NK-92 (cell line): ENCODE results near the gene DMRT3.

ENCODE experiments used
- DNase-seq: peaks from one replicate; lab custom pipeline; 2025; ENCODE audit not compliant: unreplicated experiment; lab: John Stamatoyannopoulos, UW

Gene DMRT3

DNA sequence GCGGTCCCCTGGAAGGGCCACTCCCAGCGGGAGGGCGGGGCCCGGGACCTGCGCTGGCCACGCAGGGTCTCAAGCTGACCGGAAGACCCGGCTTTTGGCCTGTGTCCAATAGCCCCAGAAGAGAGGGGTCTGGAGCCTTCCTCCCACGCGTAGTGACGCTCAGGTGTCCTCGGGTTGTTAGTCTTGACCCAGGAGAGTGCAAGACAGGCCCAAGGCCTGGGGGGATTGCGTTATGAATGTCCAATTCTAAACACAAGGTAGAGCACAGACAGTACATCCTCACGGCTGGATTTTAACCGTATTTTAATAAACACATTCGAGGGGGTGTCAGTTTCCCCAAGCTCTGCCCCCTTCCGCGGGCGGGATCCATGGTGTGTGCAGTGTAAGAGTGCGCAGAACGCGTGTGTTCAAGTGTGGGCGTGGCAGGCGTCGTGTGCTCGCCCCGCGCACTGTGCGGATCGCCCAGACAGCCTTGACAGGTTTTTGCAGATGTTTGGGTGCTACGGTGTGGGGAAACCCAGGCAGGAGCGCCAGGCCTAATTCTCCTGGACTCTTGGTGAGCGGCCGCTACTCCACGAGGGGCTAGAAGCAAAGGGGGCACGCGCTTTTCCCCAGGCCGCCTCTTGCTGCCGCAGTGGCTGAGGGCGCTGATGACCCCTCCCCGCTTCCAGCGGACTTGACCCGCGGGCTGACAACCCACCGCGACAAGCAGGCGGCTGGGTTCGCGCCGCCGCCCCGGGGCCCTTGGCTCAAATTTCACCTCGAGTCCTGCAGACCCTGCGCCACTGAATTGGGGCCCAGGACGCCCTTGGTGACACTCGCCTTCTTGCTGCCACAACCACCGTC is 6.1 kb upstream of the DMRT3 start:
- DNase-seq: no peak

DNA sequence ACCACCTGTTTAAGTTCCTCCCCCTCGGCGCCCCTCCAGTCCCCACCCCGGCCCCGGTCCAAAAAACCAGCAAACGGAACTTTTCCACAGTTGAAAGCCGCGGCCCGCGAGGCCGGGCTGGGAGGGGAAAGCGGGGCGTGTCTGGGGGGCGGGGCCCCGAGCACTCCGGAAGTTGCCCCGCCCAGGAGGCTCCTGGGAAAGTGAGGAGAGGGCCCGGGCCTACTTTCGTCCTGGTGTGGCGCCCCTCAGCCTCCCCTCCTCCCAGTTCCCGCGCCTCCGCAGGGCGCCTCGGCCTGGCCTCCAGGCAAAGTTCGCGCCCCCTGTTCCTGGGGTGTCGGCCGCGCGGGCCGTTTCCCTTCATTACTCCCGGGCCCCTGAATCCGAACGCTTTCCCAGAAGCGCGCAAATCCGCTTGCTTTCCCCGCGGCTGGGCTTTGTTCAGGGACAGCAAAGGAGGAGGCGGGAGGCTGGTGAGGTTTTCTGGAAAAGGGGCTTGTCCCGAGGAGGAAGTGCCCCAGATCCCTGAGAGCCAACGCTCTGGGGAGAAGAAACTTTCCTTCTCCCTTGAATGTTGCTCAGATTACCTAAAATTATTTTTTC is 4.5 kb upstream of the DMRT3 start:
- DNase-seq: no peak

DNA sequence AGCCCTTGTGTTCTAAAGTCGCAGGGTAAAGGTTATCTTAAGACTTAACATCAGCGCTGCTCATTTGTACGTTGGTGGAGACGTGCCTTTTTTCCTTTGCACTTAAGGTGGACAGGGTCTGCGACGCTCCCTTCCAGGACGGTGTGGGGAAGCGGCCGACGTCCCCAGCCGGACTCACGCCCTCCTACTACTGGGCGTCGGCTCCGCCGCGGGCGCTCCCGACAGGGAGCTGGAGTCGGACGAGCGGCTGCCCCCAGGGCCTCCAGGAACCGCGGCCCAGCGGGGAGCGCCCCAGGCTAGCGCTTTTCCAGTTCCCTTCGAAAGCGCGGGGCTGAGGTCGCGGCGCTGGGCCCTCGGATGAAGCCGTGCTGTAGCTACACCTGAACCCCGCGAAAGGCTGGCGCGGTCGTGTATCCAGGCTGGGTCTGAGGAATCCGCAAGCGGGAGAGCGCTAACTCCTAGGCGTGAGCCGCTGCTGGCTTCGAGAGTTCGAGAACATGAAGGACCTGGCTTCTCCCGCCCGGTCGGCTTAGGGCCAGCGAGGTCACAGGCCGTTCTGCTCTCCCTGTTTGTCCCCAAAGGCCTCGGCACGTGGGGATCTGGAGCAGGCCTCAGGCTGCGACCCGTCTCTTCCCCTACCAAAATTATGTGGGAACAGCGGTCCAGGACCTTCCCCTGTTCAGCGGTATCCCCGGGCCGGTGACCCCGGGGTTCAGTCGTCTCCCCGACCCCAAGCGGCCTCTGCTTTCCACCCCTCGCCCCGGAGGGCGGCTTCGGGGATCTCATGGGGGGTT is 3.8 kb upstream of the DMRT3 start:
- no peak for DNase-seq

DNA sequence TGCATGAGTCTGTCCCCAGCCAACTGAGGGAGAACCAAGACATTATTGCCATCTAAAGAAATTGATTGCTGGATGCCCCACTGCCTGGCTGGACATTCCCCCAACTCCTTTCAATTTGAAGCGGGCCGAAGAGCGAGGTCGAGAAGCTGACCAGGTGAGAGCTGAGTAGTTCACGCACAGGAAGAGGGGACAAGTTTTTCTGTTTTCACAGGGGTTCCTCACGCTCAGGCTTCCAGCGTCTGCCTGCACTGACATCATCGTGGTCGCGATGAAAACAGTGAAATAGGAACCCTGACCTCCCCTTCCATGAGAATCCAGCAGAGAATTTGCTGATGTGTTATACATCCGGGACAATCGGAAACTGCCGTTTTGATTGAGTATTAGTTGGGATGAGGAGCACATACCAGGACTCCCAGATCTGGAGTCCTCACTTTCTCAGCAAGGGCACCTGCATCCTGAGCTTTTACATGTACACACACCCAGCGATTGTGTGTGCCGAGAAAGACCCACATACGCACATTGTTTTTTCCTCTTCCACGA is 3.1 kb upstream of the DMRT3 start:
- DNase-seq: no peak

DNA sequence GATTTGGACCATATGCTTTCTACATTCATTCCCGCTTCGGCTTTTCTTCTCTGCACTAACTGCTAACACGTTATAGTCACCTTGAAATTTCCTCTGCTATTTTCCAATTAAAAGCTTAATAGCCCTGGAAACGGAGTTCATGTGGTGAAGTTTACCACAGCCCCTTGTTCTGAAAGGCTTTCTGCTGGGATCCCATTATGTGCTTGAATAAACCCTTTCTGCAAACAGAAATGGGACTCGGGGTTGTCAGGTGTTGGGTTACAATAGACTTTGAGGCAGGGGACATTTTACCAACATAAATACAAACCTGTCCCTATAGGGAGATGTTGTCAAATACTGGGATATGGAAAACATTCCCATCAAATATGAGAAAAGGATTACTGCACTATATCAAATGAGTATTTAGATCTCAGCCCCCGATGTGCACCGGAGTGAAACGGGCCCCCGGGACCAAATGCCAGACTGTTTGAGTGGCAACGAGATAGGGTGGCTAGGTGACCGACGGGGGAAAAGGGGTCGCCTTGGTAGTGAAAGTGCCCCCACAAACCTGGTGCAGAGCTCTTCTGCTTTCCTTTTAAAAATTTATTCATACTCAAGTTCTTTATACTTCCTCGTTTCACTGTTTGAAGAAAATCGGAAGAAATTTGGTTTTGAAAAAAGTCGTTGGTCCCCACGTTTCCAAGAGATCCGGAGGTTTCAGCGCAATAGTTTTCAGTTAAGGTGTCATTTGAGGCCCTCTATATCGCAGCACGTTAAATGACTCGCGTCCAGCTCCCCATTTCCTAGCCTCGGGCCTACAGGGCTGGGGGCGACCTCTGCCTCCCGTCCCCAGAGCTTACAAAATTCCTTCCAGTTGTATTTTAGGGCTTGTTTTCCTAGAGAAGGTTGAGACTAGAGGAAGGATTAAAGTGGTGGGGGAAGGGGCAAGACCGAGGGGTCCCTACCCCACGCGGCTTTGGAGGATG is 2.1 kb upstream of the DMRT3 start:
- no peak for DNase-seq

DNA sequence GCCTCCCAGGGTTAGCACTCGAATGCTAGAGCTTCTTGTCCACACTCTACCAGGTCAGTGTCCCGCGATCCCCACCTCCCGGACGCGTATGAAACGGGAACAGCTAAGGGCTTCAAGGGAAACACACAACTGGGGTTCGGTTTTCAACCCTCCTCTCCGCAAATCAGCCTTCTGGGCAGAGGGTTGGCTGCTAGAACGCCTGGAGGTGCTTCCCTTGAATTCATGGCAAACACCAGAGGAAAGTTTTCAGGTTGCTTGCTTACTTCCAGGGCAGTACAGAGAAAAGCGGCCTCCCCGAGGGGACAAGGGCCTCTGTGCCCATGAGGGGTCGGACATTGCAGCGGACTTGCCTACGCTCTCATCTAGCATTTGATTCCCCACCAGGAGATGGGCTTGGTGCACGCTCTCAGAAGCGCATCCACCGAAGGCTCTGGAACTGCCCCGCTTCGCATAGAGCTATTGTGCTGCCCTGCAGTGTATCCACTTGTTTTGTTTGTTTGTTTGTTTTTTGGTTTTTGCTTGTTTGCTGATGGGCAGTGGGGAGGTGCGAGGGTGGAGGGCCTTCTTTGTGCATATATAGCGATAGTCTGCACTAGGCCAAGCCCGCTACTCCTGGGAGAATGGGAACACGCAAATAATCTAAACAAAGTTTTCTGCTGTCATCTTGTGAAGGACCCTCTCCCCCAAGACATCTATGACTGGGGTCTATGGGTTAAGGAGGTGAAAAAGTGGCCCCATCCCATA is 1.3 kb upstream of the DMRT3 start:
- no peak for DNase-seq

DNA sequence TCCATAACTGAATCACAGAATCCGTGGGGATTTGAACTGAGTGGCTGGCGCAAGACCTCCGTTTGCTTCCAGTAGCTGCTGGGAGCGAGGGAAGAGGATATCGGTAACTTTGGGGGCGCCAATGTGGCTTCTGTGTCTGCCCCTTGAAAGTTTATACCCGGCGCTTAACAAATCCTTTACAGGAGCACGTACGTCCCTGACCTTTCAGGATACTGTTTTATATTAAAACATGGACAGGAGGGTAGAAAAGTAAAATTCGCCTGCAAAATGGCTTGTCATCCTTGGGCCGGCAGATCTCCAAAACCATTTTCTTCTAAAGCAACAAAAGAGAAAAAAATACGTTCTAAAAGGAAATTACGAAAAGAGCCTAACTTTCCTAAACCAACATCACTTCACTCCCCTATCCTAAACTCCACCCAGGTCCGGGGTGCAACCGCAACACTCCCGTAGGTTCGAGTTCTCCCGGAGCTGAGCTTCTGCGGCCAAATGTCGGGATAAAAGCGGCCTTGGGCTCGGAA is 656 bp upstream of the DMRT3 start:
- DNase-seq: no peak

DNA sequence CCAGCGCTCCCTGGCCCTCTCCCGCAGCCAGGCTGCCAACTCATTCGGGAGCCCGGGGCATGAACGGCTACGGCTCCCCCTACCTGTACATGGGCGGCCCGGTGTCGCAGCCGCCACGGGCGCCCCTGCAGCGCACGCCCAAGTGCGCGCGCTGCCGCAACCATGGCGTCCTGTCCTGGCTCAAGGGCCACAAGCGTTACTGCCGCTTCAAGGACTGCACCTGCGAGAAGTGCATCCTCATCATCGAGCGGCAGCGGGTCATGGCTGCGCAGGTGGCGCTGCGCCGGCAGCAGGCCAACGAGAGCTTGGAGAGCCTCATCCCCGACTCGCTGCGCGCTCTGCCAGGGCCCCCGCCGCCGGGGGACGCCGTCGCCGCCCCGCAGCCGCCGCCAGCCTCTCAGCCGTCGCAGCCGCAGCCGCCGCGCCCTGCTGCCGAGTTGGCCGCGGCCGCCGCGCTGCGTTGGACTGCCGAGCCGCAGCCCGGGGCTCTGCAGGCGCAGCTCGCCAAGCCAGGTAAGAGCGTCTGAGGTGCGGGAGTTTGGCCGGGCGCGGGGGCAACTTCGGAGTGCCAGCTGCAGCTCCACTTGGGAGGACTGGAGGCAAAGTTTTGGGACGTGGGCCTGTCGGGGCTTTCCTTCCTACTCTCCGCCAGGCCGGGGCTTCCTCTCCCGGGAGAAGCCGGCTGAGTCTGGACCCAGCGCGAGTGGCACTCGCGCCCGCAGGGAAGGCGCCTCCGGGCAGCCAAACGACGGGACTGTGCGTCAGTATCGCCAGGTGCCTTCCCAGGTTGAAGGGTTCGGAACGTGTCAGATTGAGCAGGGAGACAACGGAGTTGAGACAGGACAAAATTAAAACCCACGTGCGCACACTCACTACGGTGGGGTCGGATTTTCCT is 735 bp downstream of the DMRT3 start:
- no peak for DNase-seq

DNA sequence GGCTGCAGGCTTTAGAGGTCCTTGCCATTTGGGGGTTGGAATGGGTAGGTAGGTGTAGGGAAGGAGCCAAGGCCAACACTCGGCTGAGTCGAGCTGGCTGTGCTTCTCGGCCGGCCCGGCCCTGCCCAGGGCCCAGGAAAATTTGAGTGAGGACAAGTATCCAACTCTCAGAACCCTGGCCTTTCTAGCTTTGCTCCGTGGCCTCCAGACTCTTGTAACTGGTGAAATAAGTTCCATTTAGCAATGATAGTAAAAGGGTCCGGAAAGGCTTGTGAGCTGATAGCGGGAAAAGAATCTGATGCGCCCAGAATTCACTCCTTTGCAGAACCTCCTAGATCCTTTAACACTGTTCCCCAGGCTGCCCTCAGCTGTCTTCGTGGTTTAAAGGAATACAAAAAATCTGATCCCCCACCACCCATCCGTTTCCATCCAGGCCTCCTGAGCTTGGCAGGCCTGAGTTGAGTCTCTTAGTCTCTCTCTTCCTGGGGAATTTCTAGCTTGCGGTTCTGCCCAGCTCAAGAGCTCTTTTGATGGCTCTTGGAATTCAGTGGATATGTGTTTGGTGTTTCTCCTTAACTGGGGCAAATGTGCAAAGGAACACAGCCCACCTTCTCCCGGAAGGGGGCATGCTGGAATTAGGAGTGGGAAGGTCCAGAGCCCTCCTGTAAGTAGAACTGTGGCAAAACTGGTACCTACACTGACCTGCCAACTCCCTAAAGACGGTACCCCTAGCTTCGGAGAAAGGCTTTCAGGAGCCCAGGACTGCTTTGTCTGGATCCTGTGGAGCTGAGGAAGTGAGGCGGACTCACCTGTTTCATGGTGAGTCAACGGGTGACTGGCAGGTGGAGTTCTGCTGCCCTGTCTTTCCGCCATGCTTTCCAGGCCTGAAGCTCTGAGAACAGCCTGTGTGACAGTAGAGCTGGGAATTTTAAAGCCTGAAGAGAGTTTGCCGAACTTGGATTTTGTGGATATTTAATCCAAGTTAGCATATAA is 1.7 kb downstream of the DMRT3 start:
- no peak for DNase-seq

DNA sequence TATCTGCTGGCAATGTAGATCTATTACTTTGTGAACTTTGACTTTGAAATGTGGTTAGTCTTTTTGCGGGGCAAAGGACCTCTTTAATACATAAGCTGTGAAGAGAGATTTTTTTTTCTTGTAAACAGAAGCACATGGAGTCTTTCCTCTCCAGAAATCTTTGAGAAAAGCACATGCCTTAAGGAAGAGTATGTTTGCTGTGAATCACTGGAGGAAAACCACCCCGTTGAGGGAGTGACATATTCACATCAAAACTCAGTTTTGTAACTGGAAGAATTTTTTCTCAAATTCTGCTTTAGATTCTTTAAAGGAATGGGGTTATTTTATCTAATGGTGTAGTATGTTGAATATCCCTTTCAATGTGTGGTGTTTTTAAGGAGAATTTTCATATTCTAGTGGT is 3.5 kb downstream of the DMRT3 start:
- DNase-seq: no peak

DNA sequence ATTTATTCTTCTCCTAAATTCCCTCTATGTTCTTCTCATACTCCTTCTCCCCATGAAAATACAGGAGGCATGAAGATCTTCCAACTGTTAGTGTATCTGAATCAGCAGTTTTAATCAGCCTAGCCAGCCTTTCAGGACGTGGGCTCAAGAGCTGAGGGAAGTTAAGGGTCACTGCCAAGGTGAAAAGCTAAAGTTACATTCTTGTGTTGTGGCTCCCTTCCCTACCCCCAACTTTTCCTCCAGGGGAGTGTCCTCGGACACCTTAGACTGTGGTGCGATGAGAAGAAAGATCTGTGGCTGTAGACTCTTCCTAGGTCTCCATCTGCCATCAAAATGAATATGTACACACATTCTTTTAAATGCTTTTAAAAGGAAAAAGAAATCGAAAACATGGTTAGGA is 4.2 kb downstream of the DMRT3 start:
- DNase-seq: no peak

DNA sequence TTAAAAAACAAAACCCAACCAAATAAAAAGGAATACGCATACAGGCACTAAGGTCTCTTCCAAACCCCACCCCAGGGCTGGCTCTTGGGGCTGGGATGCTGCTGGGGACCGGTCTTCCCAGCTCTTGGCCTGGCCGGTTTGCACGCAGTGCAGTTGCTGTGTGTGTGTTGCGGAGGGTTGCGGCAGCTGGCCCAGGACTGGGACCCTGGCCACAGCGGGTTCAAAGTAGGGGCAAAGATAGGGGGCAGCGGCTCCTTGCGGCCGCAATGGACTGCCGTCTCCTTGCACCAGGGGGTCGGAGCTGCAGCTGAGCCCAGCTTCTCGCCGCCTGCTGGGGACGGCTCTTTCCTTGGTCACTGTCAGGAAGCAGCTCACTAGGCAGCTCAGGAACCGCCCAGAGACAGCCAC is 5.0 kb downstream of the DMRT3 start:
- DNase-seq: no peak

DNA sequence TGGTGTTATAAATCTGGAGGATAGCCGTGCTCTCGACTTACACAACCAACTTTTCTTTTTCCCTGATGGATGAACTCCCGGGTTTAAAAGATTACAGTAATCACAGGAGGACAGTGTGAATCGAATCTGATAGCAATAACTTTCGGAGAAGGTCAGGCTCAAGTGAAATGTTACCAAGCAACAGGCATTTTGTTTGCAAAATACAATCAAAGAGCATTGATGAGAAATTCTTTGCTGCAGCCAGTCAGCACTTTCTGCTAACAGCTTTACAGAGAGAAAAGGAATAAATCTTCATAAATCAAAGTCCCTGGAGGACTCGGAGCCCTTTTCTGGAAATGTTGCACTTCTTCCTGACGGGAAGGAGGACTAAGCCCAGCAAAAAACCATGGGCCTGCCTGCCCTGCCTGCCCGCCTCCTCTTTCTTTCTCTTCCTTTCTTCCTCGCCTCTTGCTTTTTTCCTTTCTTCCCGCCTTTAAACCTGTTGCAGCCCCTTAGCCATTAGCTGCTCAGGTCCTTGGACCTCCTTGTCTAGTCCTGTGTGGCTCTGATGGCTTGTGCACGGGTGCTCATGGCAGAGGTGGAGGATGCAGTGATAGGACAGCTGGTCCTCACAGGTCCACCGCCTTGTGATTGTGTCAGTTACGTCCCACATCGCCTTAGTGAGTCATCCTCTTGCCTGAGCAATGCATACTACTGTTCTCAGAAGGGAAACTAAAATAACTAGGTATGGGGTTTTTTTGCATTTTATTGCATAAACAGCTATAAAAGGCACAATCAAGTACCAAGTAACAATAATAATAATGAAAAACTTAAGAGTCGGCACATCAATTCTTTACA is 6.2 kb downstream of the DMRT3 start:
- no peak for DNase-seq

DNA sequence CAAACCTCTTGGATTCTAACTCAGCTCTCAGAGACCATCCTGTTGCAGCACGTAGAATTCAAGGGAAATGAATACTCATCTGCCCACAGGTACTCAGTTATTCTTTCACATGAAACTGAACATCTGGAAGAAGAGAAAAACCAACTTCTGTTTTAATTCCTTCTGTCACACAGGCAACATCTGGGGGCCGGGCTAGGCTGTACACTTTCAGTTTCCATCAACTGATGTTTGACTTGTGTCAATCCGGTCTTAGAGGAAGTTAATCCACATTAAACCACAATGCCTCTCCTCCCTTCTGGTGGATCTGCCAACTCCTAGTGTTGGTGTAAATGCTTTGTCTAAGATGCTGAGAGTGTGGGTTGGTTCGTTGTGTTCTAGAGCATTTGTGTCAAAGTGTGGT is 17.6 kb downstream of the DMRT3 start:
- no peak for DNase-seq

DNA sequence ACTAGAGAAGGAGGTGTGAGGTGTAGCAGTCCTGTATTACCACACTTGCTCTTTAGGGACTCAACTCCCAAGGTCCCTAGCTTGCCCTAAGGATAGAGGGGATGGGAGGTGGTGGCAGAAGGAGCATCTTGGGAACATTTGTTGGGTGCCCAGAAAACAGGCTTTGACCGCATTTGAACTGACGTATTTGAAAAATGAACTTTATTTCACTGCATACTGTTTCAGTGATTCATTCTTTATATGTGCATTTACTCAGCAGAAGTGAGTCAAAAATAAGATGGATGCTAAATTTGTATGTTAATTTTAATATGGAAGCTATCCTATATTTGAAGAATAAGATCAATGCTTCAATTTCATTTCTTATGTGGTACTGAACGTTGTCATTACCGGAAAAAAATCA is 18.7 kb downstream of the DMRT3 start:
- no peak for DNase-seq

DNA sequence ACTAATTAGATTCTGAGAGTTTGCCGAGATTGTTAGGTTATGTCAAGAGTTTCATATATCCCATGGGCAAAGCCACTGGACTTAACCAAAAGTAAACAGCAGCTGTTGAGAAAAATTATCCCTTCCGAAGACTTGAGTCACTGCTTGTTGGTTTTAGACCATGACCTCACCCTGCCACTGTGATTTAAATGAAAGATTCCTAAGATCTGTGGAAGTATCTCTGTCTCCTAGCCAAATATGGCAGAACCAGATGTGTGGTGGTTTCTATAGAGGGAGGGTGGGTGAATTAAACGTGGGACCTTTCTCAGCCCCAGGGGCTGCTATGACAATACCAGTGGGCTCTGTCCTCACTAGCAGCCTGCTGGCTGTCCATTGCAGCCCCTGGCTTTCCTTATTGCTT is 19.3 kb downstream of the DMRT3 start:
- no peak for DNase-seq
